GM12873 (cell line): ENCODE data around the gene CDH13.

Experiments
- CTCF ChIP-seq: IDR thresholded peaks from 2 replicates; pipeline ENCODE4 v1.5.1; 2012; ENCODE audit warnings: low read depth, mild to moderate bottlenecking, moderate library complexity, low read length, control low read depth; ENCODE audit not compliant: insufficient read depth; ENCODE audit errors: missing control alignments

The CDH13 gene

DNA sequence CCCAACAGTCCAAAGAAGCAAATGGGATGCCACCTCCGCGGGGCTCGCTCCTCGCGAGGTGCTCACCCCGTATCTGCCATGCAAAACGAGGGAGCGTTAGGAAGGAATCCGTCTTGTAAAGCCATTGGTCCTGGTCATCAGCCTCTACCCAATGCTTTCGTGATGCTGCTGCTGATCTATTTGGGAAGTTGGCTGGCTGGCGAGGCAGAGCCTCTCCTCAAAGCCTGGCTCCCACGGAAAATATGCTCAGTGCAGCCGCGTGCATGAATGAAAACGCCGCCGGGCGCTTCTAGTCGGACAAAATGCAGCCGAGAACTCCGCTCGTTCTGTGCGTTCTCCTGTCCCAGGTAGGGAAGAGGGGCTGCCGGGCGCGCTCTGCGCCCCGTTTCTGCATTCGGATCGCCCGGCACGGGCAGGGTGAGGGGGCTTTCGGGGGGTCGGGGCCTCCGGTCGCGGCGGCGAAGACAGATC is at the start of gene CDH13:
TSS of gene CDH13 (plus strand) at position 179 of the 471 bp plus-strand sequence.
- no peak for TF ChIP-seq CTCF

DNA sequence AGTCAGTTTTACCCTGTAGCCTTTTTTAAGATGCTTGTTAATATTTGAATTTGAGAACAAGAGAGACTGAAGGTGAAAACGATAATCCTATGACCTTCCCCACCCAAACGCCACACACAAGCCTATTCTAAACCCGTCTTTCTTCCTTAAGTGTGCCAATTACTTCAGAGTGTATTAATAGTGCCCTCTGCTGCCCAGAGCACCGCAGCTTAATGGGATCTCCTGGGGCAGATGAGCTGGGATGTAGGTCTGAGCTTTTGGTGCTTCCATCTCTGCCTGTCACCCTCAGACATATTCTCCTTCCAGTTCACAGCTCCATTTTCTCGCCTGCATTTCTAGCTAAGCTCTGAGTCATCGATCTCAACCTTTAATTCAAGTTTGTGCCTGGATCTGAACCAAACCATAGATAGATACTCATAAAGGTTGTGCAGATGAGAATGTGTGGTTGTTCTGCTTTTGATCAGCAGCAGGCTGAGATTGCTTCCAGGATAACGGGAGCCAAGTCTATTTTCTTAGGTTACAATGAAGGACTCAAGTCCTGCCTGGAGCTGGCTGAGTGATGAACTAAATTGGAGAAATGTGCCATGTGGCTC is 46.4 kb upstream of the CDH13 start:
- peak; percentile 26 for TF ChIP-seq CTCF

GRCh38 chr16:82582975-82583374 is 43.8 kb upstream of the CDH13 start:
- TF ChIP-seq CTCF, result no peak

- no peak for TF ChIP-seq CTCF
Observed at GRCh38 chr16:82583422-82583821, 43.3 kb upstream of the CDH13 start.

DNA sequence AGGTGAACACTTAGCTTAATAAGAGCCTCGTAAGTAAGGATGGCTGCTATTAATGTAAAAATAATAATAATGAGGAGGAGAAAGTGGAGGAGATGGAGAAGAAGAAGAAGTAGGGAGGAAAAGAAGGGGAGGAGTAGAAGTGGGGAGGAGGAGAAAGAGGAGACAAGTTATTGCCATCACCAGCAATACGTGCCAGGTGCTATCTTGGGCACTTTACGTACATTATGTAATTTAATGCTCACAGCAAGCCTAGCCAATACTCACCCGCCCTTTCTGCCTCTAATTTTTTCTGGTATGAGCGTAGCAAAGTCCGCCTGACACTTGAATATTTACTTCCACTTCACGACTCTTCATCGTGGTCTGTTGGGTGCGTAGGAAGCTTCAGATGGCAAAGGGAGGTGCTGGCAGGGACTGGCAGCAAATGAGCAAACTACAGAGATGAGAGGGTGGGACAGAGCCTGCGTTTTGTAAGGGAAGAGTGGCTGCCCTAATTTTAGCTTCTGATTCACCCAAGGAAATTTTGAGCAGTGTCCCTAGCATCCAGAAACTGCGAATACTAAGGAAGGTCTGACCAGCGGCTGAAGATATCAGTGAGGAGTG is 42.1 kb upstream of the CDH13 start:
- TF ChIP-seq CTCF, result no peak

GRCh38 chr16:82585675-82586074 is 41.1 kb upstream of the CDH13 start:
- no peak for TF ChIP-seq CTCF

DNA sequence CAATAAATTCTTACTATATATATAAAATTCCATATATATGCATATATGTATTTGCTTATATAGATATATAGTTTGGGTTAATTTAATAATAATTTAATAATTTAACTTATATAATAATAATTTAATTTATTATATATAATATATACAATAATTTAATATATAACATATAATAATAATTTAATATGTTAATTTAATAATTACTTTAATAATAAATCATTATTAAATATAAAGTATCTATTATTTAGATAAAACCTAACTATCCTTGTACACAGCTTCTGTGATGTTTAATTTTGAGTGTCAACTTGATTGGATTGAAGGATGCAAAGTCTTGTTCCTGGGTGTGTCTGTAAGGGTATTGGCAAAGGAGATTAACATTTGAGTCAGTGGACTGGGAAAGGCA is 40.6 kb upstream of the CDH13 start:
- no peak for TF ChIP-seq CTCF
